ENCODE measurements around the gene RAB27A.
"Not testable (repeated sequence)": the region's sequence is repeated elsewhere in the genome, so short reads cannot be mapped to it uniquely, and the experiment has no call there.

The RAB27A gene

DNA sequence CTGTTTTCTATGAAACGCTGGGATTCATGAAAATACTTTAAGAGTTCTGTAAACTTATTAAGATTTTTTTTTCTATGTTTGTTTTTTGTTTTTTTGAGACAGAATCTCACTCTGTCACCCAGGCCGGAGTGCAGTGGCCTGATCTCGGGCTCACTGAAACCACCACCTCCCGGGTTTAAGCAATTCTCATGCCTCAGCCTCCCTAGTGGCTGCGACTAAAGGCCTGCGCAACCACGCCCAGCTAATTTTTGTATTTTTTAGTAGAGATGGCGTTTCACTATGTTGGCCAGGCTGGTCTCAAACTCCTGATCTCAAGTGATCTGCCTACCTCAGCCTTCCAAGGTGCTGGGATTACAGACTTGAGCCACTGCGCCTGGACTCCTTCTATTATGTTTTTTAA is 39.7 kb downstream of the RAB27A start:
- not testable (repeated sequence) for DNase-seq

DNA sequence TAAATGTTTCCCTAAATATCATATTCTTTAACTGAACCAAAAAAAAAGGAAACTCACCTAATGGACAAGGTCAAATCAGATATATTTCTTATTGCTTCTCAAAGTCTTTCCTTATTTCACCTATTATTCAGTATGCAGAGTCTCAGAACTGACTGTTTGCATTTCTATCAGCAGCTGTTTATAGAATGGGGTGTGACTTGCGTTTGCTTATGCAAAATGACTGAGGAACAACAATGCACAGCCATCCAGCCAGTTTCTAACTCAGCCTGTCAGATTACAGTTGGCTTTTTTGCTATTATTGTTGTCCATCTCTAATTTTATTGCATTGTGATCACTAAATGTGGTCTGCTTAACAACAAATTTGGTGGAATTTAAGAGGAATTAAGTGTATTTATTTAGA is 40.7 kb downstream of the RAB27A start:
- DNase-seq = no peak

DNA sequence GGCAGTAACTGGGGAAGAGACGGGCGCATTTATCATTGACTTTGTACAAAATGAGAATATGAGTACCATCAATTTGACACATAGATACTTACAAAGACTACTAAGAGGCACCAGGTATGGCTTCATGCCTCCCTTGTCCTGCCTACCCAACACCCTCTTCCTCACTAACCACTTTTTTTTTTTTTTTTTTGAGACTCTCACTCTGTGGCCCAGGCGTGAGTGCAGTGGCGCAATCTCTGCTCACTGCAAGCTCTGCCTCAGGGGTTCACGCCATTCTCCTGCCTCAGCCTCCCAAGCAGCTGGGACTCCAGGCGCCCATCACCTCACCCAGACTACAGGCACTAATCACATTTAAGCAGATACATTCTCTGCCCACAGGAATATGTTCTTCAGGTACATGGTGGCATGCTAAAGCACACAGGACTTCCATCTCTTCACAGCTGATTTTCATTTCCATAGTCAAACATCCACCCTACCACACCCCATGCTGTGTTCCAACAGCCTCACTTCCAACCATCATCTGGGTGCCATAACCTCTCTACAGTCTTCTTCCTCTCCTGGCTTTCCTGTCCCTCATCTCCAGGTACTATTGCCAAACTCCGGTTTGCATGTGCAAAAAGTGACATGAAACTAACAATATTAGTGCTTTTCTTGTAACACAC is 41.7 kb downstream of the RAB27A start:
- DNase-seq = no peak

DNA sequence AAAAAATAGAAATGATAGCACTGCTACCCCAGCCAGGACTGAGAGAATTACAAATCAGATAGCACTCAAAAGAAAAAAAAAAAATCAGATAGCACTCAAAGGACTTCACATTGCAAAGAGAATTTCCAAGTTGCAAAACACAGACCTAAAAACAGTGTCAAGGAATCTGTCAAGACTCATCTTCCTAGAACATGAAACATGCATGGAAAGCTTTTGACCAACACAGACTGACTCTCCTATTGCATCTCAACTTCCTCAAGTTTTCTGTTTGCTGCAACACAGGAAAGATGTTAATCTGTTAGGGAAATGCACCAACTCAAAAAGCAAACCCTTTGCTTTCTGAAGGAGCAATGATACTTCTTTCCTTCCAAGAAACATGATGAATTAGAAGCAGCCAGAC is 42.3 kb downstream of the RAB27A start:
- DNase-seq = no peak

DNA sequence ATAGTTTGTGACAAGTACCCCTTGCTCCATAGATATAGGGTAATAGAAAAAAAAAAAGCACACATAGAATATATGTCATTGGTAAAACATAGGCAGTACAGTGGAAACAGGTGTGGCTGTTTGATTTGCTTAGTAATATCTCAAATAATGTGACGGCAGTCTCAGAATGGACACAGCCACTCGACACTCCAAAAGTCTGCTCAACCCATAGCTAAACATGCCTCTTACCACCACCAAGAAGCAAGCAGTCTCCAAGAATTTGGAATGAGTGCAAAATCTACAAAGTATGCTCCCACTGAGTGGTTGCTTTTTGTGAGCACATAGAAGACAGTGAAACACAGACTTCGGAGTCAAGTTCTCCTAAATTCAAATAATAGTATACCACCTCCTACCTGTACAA is 43.0 kb downstream of the RAB27A start:
- DNase-seq = no peak

DNA sequence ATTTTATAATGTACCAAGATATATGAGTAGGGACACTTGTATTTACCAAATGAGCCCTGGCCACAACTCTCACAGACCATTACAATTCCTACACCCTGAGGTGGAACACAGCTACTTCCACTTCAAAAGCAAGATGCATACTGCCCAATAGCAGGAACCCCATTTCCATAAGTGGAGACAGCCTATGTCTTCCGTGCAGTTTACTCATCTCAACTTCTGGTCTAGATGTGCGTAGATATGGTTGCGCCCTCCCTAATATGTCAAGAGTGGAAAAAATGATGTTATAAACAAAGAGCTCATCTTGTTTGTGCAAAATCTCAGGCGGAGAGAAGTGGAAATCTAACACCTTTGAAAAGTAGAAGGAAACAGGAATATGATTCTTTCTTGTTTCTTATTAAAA is 44.6 kb downstream of the RAB27A start:
- DNase-seq = no peak

DNA sequence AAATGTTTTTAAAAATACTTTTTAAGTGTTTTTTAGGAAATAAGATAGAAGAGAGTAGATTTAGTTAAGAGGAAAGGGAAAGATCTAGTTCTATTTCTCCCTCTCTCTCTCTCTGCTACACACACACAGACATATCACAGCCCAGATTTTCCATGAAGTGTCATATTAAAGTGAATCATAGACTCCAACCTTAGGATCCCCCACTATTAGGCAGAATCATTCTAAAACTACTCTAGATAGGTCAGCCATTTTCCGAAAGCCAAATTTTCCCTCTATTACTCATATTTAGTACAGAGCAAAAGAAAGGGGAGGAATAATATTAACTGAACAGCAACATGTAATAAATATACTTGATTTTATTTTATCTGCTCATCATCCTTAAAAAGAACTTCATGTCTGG is 47.7 kb downstream of the RAB27A start:
- DNase-seq = no peak

DNA sequence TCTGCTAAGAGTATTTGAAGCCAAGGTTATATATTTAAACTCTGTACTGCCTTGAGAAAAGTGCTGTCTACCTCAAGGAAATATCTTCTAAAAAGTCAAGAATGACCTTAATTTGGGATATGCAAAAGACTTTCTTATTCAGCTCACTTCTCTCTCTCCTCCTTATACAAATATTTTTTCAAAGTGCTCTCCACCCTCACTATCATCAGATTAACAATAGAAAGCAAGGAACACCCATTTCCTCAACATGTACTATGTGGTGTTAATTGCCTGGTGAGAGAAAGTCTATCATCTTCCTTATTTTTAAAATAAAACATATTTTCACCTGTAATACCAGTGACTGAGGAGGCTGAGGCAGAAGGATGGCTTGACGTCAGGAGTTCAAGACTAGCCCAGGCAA is 48.4 kb downstream of the RAB27A start:
- DNase-seq = no peak

DNA sequence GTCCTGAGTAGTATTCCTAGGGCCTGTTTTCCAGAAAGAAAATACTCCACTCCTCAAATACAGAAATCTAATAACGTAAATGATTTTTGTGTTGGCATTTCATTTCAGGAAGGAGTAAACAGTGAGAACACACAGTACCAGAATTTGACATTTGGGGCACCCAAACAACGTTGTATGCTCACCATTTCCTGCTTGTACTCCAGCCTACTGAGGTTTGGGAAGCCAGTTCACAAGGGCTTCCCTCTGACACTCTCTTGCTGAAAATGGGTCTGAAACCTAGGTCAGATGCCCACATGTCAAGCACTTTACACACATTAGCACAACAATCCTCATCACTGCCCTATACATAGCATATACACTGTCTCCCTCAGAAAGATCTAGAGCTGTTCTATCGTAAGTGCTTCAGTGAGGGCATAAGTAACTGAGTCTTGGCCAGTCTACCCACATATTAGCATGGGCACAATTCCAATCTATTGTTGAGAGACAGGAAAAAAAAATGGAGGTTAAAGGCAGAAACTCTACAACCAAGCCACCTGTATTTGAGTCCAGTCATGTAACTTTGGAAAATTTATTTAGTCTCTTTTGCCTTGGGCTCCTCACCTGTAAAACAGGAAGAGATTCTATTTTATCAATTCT is 49.4 kb downstream of the RAB27A start:
- no peak for DNase-seq

DNA sequence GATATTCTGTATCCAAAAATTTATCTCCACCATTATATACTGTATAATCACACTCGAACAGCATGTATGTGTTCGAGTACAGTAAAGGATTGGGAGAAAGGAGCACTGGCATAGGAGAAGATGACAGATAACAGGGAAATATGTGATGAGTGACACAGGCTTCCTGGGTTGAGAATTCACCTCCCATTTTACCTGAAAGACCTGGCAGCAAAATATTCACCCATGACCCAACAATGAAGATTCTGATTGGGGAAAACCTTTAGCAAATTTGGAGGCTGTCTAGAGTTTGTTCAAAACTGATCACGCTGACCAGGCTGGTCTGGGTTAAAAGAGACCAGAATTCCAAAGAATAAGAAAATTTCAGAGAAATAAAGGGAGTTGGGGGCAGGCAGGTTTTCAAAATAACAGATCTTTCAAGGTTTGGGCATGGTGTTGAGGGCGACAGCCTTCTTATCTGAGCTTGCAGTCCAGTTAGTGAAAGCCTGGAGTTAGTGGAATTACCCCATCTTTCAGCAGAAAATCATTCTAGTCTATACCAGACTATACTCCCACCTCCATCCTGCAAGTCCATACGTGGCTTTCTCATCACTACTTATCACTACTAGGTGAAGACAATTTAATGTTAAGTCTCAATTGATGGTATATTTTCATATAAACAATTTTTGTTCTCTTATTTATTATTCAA is 50.0 kb downstream of the RAB27A start:
- no peak for DNase-seq

DNA sequence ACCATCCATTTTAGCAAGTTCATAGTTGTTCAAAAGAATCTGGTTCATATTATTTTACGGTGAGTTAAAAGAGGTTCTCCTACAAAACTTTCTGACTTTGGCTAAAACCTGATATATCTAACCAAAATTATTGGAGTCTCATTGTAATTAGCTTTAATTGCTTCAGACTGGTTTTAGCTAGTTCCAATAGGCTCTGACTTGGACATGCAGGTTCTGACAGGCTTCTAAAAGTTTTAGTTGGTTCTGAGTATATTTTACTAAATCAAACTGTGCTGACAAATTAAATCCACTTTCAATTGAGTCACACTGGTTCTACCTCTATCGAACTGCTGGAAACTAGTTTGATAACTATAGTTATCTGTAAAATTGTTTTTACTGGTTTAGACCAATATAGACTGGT is 50.7 kb downstream of the RAB27A start:
- no peak for DNase-seq

DNA sequence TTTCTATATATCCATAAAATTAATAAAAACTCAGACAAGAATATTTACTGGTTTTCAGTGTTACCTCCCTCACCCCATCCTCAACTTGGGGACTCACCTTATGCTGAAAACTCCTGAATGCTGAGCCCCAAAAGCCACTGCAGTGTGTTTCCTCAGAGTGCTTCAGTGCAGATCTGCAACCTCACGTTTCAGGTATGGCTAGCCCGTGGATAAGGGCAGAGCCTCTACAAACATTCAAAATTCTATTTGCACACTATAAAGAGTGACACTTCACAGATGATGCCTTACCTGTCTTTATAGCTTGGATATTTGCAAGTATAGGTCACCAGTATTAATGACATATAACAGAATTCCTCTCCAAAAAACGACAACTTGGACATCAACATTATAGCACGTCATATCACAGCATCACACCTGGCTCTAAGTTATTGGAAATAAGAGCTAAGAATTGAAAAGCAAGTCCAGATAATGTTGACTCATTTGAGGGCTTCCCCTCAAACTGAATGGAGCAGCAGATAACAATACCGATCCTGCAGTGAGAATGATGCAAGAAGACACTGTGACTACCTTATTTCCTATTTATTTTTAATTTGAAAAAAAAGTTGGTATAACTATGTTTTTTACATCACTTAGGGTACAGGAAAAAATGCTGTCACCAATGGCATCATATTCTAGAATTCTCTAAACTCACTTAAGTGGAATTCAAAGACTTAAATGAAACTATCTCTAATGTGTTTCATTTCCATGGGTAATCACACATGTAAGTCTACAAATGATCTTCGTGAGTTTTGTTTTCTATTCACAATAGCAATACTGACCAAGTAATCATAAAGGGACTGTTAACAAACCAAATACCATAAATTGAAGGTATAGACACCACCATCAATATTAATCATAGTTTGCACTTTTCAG is 52.1 kb downstream of the RAB27A start:
- no peak for DNase-seq

DNA sequence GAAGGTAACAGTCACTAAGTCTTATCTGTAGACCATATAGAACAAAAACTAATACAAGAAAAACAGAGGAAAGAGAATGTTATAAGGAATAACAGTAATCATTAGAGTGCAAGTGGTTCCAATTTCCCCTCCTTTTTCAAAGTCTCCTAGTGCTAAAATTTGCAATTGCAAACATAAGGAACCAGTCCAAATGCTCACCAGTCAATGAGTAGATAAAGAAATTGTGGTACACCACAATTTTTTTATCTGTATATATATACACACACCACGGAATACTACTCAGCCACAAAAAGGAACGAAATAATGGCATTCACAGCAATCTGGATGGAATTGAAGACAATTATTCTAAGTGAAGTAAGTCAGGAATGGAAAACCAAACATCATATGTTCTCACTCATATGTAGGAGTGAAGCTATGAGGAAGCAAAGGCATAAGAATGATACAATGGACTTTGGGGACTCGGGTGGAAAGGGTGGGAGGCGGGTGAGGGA is 54.0 kb downstream of the RAB27A start:
- no peak for DNase-seq

DNA sequence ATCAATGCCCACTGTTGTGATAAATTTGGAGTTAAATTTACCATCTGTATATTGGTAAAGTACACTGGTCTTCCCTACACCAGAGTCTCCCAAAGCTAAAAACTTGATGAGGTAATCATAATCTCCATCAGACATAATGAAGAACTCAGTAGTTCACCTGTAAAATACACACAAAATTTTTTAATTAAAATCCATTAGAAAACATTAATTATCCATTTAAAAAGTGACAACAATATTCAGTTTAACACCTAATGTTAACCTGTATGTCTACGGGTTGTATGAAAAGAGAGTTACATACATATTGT is 54.9 kb downstream of the RAB27A start:
- no peak for DNase-seq

DNA sequence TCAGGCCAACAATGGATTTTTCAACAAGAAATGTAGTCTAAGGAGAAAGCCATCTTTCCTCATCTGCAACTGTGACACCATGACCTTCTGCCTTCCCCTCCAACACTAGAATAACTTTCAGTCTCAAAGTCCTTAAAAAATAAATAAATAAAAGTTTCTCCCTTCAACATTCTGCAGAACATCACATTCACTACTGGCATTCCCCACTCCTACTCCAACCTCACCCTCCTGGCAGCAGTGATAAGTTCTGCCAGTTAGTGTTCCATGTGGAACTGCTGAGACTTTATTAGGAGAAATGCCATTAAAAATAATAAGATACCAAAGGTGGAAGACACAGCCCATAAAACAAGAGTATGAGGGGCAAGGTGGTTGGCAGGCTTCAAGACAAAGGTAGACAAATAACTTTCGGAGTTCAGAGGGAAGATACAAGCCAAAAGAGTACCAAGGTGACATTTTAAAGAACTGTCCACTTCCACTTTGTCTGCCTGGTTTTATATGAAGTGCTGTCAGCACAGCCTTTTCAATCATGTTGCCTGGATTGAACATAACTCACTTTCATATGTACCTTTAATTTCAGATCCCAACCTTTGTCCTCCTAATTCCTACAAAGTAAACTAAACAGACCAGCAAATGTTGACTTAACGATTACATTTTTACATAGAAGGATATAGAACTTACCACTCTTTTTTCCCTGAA is 55.4 kb downstream of the RAB27A start:
- DNase-seq = no peak

DNA sequence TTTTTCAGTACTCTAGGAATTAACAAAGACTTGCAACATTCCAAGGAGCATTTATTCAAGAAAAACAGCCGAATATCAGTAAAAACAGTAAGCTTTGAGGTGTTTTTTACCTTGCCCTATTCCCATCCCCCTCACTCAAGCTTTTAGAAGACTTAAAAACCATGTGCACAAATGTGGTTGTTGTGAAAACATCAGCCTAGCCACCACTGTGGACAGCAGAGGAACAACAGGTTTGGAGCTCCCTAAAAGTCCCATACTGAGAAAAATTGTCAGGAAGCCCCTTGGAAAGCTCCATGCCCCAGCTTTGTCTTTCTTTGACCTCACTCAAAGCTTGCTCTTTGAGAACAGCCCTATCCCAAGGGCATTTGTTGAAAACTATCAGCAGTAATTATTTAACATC is 58.2 kb downstream of the RAB27A start:
- DNase-seq = no peak

DNA sequence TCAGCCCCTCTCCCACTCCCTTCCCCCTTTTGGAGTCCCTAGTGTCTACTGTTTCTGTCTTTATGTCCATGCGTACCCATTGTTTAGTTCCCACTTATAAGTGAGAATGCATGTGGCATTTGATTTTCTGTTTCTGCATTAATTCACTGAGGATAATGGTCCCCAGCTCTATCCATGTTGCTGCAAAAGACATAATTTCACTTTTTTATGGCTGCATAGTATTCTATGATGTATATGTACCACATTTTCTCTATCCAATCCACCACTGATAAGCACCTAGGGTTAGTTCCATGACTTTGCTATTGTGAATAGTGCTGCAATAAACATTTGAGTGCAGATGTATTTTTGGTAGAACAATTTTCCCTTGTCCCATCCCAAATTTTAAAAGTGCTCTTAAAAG is 58.7 kb downstream of the RAB27A start:
- DNase-seq = no peak

DNA sequence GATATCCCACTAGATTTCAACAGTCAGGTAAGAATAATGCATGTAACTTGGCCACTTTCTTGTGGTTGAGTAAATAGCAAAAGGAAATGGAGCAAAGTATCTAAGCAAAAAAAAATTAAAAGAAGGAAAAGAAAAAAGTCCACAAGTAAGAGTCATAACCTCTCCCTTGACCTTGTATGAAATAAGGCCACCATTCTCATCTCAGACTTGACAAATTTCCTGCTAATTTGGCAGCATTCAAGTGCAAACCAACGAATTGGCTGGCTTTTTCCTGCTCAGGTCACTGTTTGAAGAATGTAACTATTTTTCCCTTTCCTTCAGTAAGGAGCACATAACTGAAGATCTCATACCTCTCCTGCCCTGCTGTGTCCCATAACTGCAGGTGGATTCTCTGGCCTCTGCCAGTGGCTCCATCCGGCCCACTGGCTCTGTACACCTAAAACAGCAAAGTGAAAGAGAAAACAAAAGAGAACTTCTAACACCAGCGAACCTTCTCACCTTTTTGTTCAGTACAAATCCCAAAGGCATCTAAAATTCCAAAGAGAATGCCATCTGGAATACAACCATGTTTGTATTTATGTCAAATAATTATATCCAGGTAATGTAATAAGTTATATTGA is 59.5 kb downstream of the RAB27A start:
- no peak for DNase-seq

DNA sequence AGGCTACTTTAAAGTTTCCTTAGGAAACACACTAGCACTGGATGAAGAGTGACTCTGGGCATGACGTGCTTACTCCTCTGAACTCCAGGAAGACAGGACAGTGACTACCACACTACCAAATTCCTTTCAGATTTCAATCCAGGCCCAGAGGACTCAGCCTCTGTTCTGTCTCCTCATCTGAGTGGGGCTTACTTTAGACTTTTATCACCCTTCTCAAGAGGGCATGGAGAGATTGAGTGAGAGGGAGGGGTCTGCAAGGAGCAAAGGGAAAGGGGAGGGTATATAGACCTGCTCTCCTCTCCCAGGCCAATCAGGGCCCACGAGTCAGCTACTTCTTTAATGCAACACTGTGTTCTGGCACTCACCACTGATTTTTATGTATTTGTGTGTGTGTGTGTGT is 63.5 kb downstream of the RAB27A start:
- DNase-seq = no peak

DNA sequence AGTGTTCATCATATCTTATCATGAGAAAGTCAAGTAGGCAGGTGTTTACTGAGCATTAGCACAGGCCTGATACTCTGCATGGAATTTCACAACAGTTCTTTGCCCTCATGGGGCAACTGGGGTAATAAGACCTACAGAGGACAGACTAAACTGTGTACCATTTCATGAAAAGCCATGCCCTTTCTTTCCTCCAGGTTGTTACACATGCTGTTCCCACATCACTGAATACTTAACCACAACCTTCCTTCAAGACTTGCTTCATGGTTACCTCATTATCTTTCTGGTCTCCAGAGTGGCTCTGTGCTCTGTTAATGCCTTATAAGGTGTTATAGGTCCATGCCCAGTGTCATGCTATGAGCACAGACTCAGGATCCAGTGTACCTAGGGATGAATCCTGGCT is 64.7 kb downstream of the RAB27A start:
- DNase-seq = no peak

DNA sequence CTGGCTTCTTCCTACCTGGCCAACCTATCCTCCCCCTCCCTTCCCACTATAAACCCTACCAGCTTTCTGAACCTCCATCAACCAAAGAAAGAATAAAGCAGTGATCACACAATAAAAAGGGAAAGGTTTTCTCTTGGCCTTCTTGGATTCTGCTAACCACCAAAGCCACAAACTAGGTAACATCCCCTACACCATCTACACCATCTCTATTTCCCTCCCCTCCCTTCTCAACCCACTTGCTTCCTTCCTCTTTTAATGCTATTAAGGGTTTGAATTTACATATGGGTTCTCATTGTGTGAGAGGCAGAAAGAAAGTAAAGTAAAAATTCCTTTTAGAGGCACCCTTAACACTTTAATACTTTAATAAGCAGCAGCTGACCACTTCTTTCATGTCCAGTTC is 67.0 kb downstream of the RAB27A start:
- DNase-seq = no peak
